PC-9 (cell line): ENCODE data around the gene SHISA9.

Source experiments
- EZH2 ChIP-seq: fragments of 200-600 bp; sonication (generic); IDR thresholded peaks from 2 replicates; pipeline ENCODE4 v1.8.0; 2017; ENCODE audit warnings: antibody characterized with exemption, low read depth
- TF ChIP-seq, protein P1 (sequence below): fragments of 200-600 bp; sonication (generic); conservative IDR thresholded peaks from 2 replicates; pipeline ENCODE4 v1.6.1; 2017; ENCODE audit warnings: mixed run types, antibody characterized with exemption, mild to moderate bottlenecking, moderate library complexity

DNA sequence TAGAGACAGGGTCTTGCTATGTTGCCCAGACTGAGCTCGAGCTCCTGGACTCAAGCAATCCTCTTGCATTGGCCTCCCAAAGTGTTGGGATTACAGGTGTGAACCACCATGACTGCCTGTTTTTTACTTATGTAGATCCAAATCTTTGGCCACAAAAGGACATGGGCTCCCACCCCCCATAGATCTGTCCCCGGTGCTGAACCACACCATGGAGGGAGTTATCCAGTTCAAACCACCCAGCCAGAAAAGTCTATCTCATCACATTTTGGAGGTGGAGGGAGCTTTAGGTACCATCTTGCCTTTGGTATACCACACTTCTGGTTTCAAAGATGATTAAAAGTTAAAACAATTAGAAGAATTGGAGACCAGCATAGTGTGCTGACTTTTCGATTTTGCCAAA is 26.2 kb downstream of the SHISA9 start:
- TF ChIP-seq, protein P1, sequence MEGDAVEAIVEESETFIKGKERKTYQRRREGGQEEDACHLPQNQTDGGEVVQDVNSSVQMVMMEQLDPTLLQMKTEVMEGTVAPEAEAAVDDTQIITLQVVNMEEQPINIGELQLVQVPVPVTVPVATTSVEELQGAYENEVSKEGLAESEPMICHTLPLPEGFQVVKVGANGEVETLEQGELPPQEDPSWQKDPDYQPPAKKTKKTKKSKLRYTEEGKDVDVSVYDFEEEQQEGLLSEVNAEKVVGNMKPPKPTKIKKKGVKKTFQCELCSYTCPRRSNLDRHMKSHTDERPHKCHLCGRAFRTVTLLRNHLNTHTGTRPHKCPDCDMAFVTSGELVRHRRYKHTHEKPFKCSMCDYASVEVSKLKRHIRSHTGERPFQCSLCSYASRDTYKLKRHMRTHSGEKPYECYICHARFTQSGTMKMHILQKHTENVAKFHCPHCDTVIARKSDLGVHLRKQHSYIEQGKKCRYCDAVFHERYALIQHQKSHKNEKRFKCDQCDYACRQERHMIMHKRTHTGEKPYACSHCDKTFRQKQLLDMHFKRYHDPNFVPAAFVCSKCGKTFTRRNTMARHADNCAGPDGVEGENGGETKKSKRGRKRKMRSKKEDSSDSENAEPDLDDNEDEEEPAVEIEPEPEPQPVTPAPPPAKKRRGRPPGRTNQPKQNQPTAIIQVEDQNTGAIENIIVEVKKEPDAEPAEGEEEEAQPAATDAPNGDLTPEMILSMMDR = no peak
- TF ChIP-seq EZH2 = no peak
